ENCODE measurements around the gene ELFN1. TPM values are rescaled to one million over a fixed set of nuclear protein-coding genes. Genes with fewer than 3 reads are reported as not detected.

The ELFN1 gene
- total RNA-seq, 3 donors from 2014 or later = 0.26 to 0.44 (median 0.41) TPM

DNA sequence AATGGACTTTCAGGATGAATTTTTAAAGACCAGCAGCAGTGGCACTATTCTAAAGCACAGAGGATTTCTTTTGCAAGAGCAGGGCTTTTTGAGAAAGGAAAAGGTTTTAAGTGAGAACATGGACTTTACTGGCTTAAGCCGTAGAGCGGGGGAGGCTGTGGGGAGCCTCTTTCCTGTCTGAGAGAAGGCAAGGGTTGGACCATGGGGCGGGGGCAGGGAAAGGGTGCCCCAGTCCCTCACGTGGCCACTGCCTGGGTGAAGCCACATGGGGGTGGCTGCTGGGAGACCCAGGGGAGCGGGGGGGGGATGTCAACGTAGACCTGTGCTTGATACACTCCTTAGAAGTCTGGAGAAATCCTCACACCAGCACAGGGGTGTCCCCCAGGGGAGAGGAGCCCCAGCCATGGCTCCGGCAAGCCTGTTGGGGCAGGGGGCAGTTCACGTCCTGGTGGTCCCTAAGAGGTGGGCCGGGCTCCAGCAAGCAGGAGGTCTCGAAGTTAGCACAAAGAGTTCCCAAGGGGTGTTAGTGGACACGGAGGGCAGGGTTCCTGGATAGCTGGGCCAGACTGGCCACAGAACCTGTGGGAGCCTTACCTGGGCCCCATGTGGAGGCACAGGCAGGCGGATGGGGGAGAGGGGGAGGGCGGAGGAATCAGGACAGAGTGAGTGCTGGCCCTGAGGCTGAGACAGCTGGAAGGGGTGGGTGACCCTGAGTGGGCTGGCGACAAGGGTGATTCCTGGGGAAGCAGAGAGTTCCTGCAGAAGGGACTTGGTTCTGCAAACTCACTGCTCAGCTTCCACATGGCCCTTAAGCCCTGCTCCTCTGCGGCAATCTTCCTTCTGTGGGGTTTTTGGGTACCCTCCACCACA is 36.9 kb upstream of the ELFN1 start:
- Histone ChIP-seq H3K36me3 (ENCODE audit: low read depth) (no peaks in the 10 kb centered on the region), H3K9me3 (peaks cover 29% of the 10 kb centered on the region), H3K4me3 (no peak overlapping the region), H3K4me1 (ENCODE audit: low read depth) (no peaks in the 10 kb centered on the region)
- ATAC-seq (no peak), DNase-seq (peak in 1 of 3 donors; percentile 34)
- intact Hi-C loops (cut with DNase I, micrococcal nuclease) = no loop called here
- TF ChIP-seq, protein P1, sequence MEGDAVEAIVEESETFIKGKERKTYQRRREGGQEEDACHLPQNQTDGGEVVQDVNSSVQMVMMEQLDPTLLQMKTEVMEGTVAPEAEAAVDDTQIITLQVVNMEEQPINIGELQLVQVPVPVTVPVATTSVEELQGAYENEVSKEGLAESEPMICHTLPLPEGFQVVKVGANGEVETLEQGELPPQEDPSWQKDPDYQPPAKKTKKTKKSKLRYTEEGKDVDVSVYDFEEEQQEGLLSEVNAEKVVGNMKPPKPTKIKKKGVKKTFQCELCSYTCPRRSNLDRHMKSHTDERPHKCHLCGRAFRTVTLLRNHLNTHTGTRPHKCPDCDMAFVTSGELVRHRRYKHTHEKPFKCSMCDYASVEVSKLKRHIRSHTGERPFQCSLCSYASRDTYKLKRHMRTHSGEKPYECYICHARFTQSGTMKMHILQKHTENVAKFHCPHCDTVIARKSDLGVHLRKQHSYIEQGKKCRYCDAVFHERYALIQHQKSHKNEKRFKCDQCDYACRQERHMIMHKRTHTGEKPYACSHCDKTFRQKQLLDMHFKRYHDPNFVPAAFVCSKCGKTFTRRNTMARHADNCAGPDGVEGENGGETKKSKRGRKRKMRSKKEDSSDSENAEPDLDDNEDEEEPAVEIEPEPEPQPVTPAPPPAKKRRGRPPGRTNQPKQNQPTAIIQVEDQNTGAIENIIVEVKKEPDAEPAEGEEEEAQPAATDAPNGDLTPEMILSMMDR (IDR thresholded peaks at IDR 0.05) = no peak

DNA sequence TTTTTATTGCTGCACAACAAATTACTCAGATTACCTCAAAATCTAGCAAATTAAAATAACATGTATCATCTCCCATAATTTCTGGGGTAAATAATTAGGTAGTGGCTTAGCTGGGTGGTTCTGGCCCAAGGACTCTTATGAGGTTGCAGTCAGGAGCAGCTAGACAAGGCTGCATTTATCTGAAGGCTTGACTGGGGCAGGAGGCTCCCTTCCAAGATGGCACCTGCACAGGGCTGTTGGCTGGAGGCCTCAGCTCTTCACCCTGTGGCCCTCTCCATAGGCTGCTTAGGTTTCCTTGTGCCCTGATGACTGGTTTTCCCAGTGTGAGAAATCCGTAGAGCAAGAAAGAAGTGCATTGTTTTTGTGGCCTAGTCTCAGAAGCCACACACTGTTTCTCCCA is 34.7 kb upstream of the ELFN1 start:
- intact Hi-C loops (cut with DNase I, micrococcal nuclease) = no loop called here

GRCh38 chr7:1637155-1637554 is 32.9 kb upstream of the ELFN1 start:
- no peak for ATAC-seq
- Histone ChIP-seq H3K9me3 (peaks cover 29% of the 10 kb centered on the region), H3K36me3 (ENCODE audit: low read depth) (no peaks in the 10 kb centered on the region), H3K4me1 (ENCODE audit: low read depth) (no peaks in the 10 kb centered on the region), H3K4me3 (no peak overlapping the region)
- TF ChIP-seq, protein P1 (IDR thresholded peaks at IDR 0.05) = no peak
- intact Hi-C loops (cut with DNase I, micrococcal nuclease) = no loop called here
- no peak for DNase-seq

More for the DNA sequence above, 34.7 kb upstream of the ELFN1 start:
- DNase-seq (no peak), ATAC-seq (no peak)
- Histone ChIP-seq H3K4me3 (no peak overlapping the region), H3K9me3 (peaks cover 29% of the 10 kb centered on the region), H3K4me1 (ENCODE audit: low read depth) (no peaks in the 10 kb centered on the region), H3K36me3 (ENCODE audit: low read depth) (no peaks in the 10 kb centered on the region)
- TF ChIP-seq, protein P1 (IDR thresholded peaks at IDR 0.05) = no peak

DNA sequence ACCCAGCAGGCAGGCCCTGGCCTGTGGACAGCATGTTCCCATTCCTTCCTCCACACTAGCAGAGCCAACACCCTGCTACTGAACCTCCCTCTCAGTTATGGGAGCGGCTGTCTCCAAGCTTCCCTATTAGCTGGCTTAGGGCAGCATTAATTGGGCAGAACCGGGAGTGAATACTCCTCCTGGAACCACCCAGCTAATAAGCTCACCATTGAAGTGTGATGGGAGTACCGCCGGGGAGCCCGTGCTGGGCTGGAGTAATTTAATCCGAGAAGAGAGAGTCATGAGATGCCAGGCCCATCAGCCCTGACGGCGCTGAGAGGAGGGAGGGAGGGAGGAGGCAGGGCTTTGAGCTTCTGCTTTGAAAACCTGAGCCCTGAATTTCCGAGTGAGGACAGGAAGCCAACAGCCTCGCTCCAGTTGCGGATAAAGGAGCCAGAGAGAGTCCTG is 31.8 kb upstream of the ELFN1 start:
- TF ChIP-seq, protein P1 (IDR thresholded peaks at IDR 0.05) = no peak
- DNase-seq = peak in 1 of 3 donors; percentile 5
- no peak for ATAC-seq

GRCh38 chr7:1639071-1639470 is 31.0 kb upstream of the ELFN1 start:
- Histone ChIP-seq H3K4me3 (no peak overlapping the region), H3K4me1 (ENCODE audit: low read depth) (no peaks in the 10 kb centered on the region), H3K9me3 (peaks cover 29% of the 10 kb centered on the region), H3K36me3 (ENCODE audit: low read depth) (no peaks in the 10 kb centered on the region)
- ATAC-seq (no peak), DNase-seq (peak in 1 of 3 donors; percentile 19)
- intact Hi-C loops (cut with DNase I, micrococcal nuclease) = no loop called here
- TF ChIP-seq, protein P1 (IDR thresholded peaks at IDR 0.05) = no peak

More for the DNA sequence above, 31.8 kb upstream of the ELFN1 start:
- no peaks in the 10 kb centered on the region for H3K36me3 ChIP-seq (ENCODE audit: low read depth)
- H3K9me3 ChIP-seq = peaks cover 29% of the 10 kb centered on the region
- no peak overlapping the region for H3K4me3 ChIP-seq
- intact Hi-C loops (cut with DNase I, micrococcal nuclease) = no loop called here
- no peaks in the 10 kb centered on the region for H3K4me1 ChIP-seq (ENCODE audit: low read depth)
